ENCODE measurements around the gene MAPKAPK2.
A peak's percentile ranks its signal among the peaks of the same experiment; 100 is the strongest.

Gene MAPKAPK2

GRCh38 chr1:206686478-206687249, 2.0 kb downstream of the MAPKAPK2 start:
- peak overlapping the region; percentile 77 for H3K4me3 ChIP-seq (ENCODE audit: low read depth, low read length)
- DNase-seq (ENCODE audit: low read depth): peak; percentile 71

DNA sequence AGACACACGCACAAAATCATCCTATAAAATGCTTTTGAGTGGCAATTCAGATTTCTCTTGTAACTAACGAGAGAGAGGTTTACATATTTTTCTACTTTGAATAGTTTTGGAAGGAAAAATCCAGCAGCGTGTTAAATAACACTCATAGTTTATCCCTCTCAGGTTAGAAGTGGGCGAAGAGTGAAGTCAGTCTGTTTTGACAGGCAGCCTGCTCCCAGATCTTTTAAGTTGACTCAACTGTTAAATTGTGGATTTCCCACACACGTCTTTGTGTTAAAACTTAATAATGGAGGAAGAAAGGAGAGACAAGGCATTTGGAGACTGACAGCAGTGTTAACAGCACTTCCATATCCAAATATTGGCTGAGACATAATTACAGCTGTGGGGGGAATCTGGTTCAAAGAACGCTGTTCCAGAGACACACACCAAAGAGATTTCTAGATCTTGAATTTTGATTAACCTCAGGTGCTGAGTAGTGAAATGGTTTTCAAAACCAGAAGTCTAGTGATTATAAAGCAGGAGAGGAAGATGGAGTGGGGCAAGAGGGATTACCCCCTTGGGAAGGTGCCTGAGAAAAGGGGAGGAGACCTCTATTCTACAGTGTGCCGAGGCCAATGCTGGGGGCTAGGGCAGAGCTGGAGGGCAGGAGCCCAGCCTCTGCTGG, 2.7 kb downstream of the MAPKAPK2 start:
- TF ChIP-seq, protein P1, sequence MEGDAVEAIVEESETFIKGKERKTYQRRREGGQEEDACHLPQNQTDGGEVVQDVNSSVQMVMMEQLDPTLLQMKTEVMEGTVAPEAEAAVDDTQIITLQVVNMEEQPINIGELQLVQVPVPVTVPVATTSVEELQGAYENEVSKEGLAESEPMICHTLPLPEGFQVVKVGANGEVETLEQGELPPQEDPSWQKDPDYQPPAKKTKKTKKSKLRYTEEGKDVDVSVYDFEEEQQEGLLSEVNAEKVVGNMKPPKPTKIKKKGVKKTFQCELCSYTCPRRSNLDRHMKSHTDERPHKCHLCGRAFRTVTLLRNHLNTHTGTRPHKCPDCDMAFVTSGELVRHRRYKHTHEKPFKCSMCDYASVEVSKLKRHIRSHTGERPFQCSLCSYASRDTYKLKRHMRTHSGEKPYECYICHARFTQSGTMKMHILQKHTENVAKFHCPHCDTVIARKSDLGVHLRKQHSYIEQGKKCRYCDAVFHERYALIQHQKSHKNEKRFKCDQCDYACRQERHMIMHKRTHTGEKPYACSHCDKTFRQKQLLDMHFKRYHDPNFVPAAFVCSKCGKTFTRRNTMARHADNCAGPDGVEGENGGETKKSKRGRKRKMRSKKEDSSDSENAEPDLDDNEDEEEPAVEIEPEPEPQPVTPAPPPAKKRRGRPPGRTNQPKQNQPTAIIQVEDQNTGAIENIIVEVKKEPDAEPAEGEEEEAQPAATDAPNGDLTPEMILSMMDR (IDR thresholded peaks at IDR 0.05; ENCODE audit: insufficient read depth, low read depth, low read length, missing control alignments): no peak
- DNase-seq (ENCODE audit: low read depth): no peak
- H3K4me3 ChIP-seq (ENCODE audit: low read depth, low read length): no peak overlapping the region

More at GRCh38 chr1:206686478-206687249, 2.0 kb downstream of the MAPKAPK2 start:
- TF ChIP-seq, protein P1 (IDR thresholded peaks at IDR 0.05; ENCODE audit: insufficient read depth, low read depth, low read length, missing control alignments): no peak

- TF ChIP-seq, protein P1 (IDR thresholded peaks at IDR 0.05; ENCODE audit: insufficient read depth, low read depth, low read length, missing control alignments): no peak
- DNase-seq (ENCODE audit: low read depth): no peak
- H3K4me3 ChIP-seq (ENCODE audit: low read depth, low read length): no peak overlapping the region
These were observed 3.3 kb downstream of the MAPKAPK2 start for GRCh38 chr1:206687915-206688442.

DNA sequence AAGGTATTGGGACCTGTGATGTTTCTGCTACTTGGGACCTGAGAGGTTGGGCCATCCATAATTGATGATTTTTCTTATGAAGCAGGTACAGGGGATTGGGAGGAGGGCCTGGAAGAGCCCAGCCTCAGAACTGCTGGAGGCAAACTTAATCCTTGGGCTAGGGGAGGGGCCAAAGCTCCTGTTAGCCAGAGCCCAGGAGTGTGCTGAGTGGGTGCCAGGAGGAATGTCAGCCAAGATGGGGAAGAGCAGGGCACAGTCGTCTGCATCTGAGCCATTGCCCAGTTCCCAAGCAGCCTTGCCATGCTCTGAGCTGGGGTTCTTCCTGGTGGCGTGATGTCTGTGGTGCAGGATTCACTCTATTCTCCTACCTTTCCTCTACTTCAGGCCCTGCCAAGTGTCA, 5.8 kb downstream of the MAPKAPK2 start:
- H3K4me3 ChIP-seq (ENCODE audit: low read depth, low read length): no peak overlapping the region
- no peak for DNase-seq (ENCODE audit: low read depth)
- TF ChIP-seq, protein P1 (IDR thresholded peaks at IDR 0.05; ENCODE audit: insufficient read depth, low read depth, low read length, missing control alignments): no peak

GRCh38 chr1:206691604-206692003, 6.9 kb downstream of the MAPKAPK2 start:
- no peak for DNase-seq (ENCODE audit: low read depth)
- TF ChIP-seq, protein P1 (IDR thresholded peaks at IDR 0.05; ENCODE audit: insufficient read depth, low read depth, low read length, missing control alignments): no peak
- no peak overlapping the region for H3K4me3 ChIP-seq (ENCODE audit: low read depth, low read length)

DNA sequence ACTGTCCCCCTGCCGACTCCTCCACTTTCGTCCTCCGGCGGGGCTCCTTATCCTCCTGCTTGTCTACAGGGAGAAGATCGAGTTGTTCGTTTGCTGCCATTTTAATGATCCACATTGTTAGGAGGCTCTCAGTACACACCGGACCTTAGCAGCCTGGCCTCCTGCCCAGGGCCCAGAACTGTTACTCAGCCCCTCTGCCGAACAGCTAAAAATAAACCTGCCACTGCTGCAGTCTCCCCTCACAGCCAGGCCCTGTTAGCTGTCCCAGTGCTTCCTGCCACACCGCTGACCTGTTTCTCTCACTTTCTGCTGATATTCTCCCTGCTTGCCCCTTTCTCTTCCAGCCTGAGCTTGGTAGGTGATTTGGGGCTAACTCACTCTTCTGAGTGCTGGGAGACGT, 8.3 kb downstream of the MAPKAPK2 start:
- DNase-seq (ENCODE audit: low read depth): no peak
- no peak overlapping the region for H3K4me3 ChIP-seq (ENCODE audit: low read depth, low read length)
- TF ChIP-seq, protein P1 (IDR thresholded peaks at IDR 0.05; ENCODE audit: insufficient read depth, low read depth, low read length, missing control alignments): no peak

All from GM12865 (cell line).